Ureter (tissue), 1 donor: ENCODE measurements around the gene RNF11. TPM values are rescaled to one million over a fixed set of nuclear protein-coding genes. Genes with fewer than 3 reads are reported as not detected.
"Not testable (repeated sequence)": the region's sequence is repeated elsewhere in the genome, so short reads cannot be mapped to it uniquely, and the experiment has no call there.

Experiments
- DNase-seq: peaks from one replicate; pipeline ENCODE4 v3.0.0-alpha.2; 2020; ENCODE audit warnings: low spot score
- total RNA-seq: library from RNA; stranded (reverse); gene quantifications from one replicate; pipeline ENCODE4 v1.2.4, GENCODE V29; 2023
- donor health status: DM: yes; HTN: yes; CAD: no.

The RNF11 gene
- total RNA-seq, 1 donor from 2014 or later, result 124 TPM

DNA sequence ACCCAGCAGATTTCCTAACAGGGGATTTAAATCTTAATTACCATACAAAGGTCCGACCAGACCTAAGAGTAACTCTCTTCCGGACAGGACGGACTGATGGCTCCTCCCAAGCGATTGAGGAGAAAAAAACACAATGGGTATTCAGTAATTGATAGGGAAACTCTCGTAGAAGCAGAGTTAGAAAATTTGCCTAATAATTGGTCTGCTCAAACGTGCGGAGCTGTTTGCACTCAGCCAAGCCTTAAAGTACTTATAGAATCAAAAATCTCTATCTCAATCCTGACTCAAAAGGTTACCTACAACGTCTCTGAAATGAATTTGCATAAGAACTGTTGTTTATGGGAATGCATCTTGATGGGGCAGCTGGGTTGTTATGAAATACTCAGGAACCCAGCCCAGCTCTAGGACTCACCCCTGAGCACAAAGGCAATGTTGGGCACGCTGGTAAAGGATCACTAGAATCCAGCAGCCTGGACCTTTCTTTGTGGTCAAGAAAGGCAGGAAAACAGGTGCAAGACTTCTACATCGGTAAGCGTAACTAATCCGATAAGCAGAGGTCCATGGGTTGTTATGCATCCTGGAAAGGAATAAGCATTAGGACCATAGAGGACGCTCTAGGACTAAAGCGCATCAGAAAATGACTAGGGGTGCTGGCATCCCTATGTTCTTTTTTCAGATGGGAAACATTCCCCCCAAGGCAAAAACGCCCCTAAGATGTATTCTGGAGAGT is 8.7 kb upstream of the RNF11 start:
- not testable (repeated sequence) for DNase-seq

- not testable (repeated sequence) for DNase-seq
These were observed 7.6 kb upstream of the RNF11 start for GRCh38 chr1:51228471-51228870.

GRCh38 chr1:51230501-51231078 is 5.5 kb upstream of the RNF11 start:
- DNase-seq, result no peak

DNA sequence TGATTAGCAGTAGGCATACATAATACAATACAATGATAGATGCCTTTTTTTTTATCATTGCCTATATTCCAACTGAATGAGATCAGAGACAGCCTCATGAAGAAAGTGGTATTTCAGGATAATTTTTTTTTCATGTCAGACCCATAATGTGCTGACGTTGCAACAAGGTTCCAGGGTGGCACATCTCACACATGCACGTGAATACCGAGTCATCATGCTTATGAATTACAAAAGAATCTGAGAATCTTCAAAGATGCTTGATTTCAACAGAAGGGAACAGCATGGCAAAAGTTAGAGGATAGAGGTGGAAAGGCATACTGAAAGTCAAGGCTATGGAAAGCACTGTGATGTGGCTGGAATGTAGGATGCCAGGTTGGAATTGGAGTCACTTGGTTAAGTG is 5.0 kb upstream of the RNF11 start:
- no peak for DNase-seq

- DNase-seq, result no peak
These were observed 4.2 kb upstream of the RNF11 start for GRCh38 chr1:51231896-51232295.

DNA sequence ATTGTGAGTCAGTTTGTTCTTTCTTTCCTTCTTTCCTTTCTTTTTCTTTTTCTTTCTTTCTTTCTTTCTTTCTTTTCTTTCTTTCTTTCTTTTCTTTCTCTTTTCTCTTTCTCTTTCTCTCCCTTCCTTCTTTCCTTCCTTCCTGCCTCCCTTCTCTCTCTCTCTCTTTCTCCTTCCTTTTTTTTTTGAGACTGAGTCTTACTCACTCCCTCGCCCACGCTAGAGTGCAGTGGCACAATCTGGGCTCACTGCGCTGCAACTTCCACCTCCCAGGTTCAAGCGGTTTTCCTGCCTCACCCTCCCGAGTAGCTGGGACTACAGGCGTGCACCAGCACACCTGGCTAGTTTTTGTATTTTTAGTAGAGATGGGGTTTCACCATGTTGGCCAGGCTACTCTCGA is 1.8 kb upstream of the RNF11 start:
- DNase-seq, result not testable (repeated sequence)

DNA sequence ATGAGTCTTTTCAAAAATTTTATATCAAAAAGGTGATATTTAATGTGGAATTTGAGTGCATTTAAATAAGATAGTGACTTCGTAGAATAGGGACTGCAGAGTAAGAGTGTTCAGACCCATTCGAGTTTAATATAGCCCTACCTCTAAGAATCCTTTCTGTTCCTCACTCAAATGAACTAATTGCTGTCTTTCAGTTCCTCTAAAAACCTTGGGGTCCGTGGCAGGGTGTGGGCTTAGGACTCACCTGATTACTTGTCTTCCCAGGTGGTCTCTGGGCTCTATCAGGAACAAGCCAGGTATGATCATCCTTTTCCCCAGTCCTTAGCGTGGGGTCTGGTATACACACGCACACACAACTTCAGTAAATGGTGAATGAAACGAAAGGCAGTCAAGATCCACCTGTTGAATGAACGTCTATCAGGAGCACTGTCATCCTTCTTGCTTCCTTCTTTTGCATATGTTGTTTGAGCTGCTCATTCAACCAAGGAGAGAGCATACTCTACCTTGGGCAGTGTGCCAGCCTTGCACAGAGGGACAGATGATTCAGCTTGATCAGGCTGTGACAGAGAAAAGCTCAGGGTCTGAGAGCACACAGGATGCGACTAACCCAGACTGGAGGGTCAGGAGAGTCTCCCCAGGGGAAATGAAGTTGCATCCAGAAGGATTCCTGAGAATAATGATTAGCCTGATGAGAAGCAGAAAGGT is 1.2 kb upstream of the RNF11 start:
- peak; percentile 86 for DNase-seq

DNA sequence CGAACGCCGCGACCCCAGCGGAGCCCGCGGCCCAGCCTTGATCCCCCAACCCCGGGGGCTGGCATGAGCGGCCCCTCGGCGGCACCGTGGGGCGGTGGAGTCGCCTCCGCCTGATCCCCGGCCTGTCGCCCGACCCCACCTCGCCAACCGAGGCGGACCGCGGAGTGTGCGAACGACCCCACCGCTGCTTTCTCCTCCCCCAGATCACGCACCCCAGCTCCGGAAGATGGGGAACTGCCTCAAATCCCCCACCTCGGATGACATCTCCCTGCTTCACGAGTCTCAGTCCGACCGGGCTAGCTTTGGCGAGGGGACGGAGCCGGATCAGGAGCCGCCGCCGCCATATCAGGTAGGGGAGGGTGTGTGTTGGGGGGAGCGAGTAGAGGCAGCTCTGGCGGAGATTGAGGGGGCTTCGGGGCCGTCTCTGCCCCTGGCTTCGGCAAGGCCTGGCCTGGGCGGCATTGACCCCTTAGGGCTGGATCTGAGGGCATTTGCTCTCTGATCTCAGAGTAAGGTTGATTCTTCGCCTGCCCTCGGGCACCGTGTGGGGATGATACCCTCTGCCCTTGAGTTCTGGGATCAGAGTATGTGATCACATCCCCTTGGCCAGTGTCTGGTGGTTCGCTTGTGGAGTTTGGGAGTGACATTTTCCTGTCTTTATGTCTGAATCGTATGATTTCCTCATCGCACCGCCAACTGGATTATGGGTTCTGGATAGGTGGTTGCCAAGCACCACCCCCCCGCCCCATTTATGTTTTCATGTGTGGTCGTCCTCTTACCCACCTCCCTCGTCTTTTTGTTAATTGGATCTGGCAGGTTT is 668 bp downstream of the RNF11 start:
- peak; percentile 50 for DNase-seq

DNA sequence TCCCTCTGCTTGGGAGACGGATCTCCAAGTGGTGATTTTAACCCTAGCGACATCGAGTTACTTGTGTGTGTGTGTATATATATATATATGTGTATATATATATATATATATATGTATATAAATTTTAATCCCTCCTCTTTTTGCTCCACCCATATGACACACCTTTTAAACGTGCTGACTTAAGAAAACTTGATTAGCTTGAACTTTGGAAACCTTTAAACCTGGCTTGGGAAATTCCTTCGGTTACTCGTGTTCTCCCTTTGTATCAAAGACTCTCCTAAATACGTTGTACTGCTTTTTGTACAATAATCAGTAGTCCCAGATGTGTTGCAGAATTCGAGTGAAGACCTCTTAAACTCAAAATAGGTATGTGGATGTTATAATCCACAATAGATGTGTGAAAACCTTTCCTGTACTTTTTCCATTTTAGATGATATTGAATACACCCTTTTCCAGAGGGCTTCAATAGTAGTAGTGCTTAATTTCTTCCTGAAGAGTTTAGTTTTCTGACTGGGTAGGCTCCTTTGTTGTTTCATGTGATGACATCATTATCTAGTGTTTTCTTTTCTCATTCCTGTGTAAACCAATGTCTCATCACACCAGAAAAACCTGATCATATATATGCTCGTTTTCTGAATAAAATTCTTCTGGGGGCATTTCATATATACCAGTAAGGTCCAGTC is 1.4 kb downstream of the RNF11 start:
- no peak for DNase-seq

- no peak for DNase-seq
These were observed 1.9 kb downstream of the RNF11 start for GRCh38 chr1:51238034-51238403.

GRCh38 chr1:51240084-51240483 is 4.0 kb downstream of the RNF11 start:
- DNase-seq, result no peak

GRCh38 chr1:51241119-51241518 is 5.0 kb downstream of the RNF11 start:
- no peak for DNase-seq

DNA sequence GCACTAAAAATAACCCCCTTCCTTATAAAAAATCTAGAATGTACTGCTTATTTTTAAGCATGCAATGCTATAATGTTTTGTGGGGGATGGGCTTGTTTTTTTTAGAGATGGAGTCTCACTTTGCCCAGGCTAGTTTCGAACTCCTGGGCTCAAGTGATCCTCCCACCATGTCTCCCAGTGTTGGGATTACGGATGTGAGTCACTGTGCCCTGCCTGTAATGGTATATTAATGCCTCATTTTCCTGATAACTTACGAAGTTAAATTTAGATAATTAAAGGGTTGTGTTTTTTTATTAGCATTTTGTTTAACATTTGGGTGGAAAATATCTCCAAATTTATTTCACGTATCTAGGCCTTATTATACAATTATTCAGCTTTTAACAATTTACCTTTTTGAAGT is 6.5 kb downstream of the RNF11 start:
- no peak for DNase-seq

DNA sequence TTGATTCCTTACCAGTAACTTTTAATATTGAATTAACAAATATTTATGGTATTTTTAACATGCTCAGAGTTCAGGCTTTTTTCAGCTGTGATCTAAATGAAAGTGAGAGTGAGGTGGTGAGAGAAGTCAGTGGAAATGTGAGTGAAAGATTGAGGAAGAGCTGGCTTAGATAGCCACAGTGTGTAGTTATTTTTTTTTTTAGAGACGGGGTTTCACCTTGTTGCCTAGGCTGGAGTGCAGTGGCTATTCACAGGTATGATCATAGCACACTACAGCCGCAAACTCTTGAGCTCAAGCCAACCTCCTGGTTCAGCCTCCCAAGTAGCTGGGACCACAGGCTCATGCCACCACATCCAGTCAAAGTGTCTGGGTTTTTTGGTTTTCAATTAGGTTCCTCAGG is 10.9 kb downstream of the RNF11 start:
- no peak for DNase-seq

DNA sequence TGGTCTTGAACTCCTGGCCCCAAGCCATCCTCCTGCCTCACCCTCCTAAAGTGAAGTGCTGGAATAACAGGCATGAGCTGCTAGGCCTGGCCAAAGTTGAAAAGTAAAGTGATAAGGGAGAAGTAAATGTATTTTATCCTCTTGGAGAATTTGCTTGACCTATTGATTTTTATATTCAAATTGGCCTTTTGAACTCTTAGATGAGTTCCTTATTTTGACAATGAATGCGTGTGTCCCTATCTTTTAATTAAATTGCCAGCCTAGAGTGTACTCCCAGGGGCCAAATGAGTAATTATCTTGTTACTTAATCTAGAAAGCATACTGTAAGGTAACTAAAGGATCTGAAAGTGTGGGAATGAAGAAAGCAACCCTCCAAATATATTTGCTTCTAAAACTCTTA is 11.4 kb downstream of the RNF11 start:
- no peak for DNase-seq

DNA sequence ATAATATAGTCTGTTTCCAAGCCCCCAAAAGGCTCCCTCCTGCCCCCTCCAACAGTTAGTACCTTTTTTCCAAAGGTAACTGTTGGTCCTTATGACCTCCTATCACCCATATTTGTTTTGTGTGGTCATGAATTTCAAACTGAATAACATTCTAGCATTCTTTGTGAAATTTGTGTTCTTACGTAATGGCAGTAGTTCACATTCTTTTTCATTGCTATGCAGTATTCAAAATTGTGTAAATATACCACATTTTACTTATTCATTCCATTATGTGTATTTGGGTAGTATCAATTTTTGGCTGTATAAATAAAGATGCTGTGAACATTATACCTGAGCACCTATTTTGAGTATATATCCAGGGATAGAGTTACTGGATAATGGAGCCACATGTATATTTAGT is 13.4 kb downstream of the RNF11 start:
- no peak for DNase-seq

DNA sequence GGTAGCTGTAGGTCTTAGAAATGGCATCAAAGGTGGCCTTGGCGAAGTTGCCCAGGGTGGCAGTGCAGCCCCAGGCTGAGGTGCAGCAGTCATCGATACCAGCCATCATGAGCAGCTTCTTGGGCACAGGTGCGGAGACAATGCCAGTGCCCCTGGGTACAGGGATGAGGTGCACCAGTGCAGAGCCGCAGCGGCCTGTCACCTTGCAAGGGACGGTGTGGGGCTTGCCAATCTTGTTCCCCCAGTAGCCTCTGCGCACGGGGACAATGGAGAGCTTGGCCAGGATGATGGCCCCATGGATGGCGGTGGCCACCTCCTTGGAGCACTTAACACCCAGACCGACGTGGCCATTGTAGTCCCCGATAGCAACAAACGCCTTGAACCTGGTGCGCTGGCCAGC is 14.7 kb downstream of the RNF11 start:
- not testable (repeated sequence) for DNase-seq

DNA sequence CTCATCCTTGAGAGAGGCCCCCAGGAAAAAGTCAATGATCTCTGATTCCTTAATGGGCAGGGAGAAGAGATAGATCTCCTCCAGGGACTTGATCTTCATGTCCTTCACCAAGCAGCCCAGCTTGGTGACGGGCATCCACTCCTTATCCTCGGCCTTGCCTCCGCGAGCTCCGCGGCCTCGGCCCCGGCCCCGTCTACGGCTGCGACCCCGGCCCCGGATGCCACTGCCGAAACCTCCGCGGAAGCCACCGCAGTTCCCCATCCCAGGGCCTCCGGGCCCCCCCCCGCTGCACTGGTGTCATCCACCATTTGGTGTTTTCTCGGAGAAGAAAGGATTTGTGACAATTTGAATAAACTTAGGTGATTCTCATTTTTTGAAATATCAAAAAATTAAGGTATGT is 15.1 kb downstream of the RNF11 start:
- not testable (repeated sequence) for DNase-seq

- DNase-seq, result no peak
These were observed 16.3 kb downstream of the RNF11 start for GRCh38 chr1:51252366-51252765.

- no peak for DNase-seq
These were observed 17.6 kb downstream of the RNF11 start for GRCh38 chr1:51253691-51254090.

DNA sequence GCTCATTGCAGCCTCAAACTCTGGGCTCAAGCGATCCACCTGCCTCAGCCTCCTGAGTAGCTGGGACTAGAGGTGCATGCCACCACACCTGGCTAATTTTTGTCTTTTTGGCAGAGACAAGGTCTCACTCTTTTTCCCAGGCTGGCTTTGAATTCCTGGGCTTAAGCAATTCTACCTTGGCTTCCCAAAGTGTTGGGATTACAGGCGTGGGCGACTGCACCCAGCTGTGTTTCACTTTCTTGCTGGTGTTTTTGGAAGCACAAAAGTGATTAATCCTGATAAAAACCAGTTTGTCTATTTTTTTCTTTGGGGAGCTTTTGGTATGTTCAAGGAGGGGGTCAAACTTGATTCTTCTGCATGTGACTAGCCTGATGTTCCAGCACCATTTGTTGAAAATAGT is 19.3 kb downstream of the RNF11 start:
- DNase-seq, result no peak
